HG03469 (cell line): ENCODE measurements around the gene PCDHGA9.
A peak's percentile ranks its signal among the peaks of the same experiment; 100 is the strongest.
"Not testable (repeated sequence)": the region's sequence is repeated elsewhere in the genome, so short reads cannot be mapped to it uniquely, and the experiment has no call there.

Experiments used
- ATAC-seq: cut with Tn5 transposase; IDR thresholded peaks from one replicate; pipeline ENCODE4 v1.9.1; 2021; ENCODE audit warnings: mild to moderate bottlenecking, moderate library complexity, moderate number of reproducible peaks; ENCODE audit not compliant: unreplicated experiment

The PCDHGA9 gene

GRCh38 chr5:141402553-141403243, at the start of gene PCDHGA9:
Gene PCDHGA9 (plus strand): TSS chr5:141402778. CDS start chr5:141402953, 175 bp downstream.
- no peak for ATAC-seq

- no peak for ATAC-seq
These were observed 47.6 kb upstream of the PCDHGA9 start, which contains the start of gene PCDHGA4 for GRCh38 chr5:141354900-141355469. Gene PCDHGA4 (plus strand): TSS chr5:141355021. CDS start chr5:141355108, 87 bp downstream.

- ATAC-seq = no peak
These were observed 46.9 kb upstream of the PCDHGA9 start for GRCh38 chr5:141355641-141356040.

- no peak for ATAC-seq
These were observed 46.4 kb upstream of the PCDHGA9 start for GRCh38 chr5:141356133-141356532.

GRCh38 chr5:141356950-141357349, 45.6 kb upstream of the PCDHGA9 start:
- no peak for ATAC-seq

- ATAC-seq = peak; percentile 74
These were observed 42.7 kb upstream of the PCDHGA9 start, which contains the start of gene PCDHGB2 for GRCh38 chr5:141359790-141360426. Gene PCDHGB2 (plus strand): TSS chr5:141359994. CDS start chr5:141360136, 142 bp downstream.

- no peak for ATAC-seq
These were observed 41.9 kb upstream of the PCDHGA9 start for GRCh38 chr5:141360685-141361084.

GRCh38 chr5:141362719-141363118, 39.9 kb upstream of the PCDHGA9 start:
- ATAC-seq = no peak

- ATAC-seq = no peak
These were observed 38.5 kb upstream of the PCDHGA9 start, which contains the start of gene PCDHGA5 for GRCh38 chr5:141363952-141364660. Gene PCDHGA5 (plus strand): TSS chr5:141364162. CDS start chr5:141364331, 169 bp downstream.

GRCh38 chr5:141366016-141366896, 36.3 kb upstream of the PCDHGA9 start:
- ATAC-seq = no peak

GRCh38 chr5:141369994-141370848, 32.4 kb upstream of the PCDHGA9 start, which contains the start of gene PCDHGB3:
Gene PCDHGB3 (plus strand): TSS chr5:141370242. CDS start chr5:141370395, 153 bp downstream.
- peak; percentile 96 for ATAC-seq

GRCh38 chr5:141371572-141372475, 30.8 kb upstream of the PCDHGA9 start:
- ATAC-seq = no peak

GRCh38 chr5:141373673-141374317, 28.8 kb upstream of the PCDHGA9 start, which contains the start of gene PCDHGA6:
Gene PCDHGA6 (plus strand): TSS chr5:141373891. CDS start chr5:141374084, 193 bp downstream.
- ATAC-seq = no peak

- no peak for ATAC-seq
These were observed 28.0 kb upstream of the PCDHGA9 start for GRCh38 chr5:141374627-141375026.

GRCh38 chr5:141375444-141376155, 27.0 kb upstream of the PCDHGA9 start:
- ATAC-seq = not testable (repeated sequence)

GRCh38 chr5:141382469-141383294, 19.9 kb upstream of the PCDHGA9 start, which contains the start of gene PCDHGA7:
Gene PCDHGA7 (plus strand): TSS chr5:141382742. CDS start chr5:141382900, 158 bp downstream.
- ATAC-seq = no peak
